Measurements from ENCODE around the gene MAP4K3.

- TF ChIP-seq POLR2A (IDR thresholded peaks at IDR 0.05) (no peak), CTCF (IDR thresholded peaks at IDR 0.05) (no peak), POLR2AphosphoS5 (IDR thresholded peaks at IDR 0.05; ENCODE audit: insufficient read depth in 1 of 2, low read depth in 1 of 2) (no peak)
Observed at GRCh38 chr2:39386064-39386463, 51.0 kb downstream of the MAP4K3 start.

Data from vagina (tissue), 2 donors.